WTC11 (cell line): ENCODE results near the gene HAUS8.

ENCODE experiments used
- CREB1 ChIP-seq: sonication (generic); formaldehyde crosslinking; IDR thresholded peaks from 2 replicates; pipeline ENCODE4 v1.8.0; 2023; ENCODE audit warnings: mild to moderate bottlenecking, missing genetic modification reagents
- CREM ChIP-seq: sonication (generic); formaldehyde crosslinking; IDR thresholded peaks from 2 replicates; pipeline ENCODE4 v1.8.1; 2022; ENCODE audit warnings: mild to moderate bottlenecking, missing genetic modification reagents, moderate library complexity
- JUN ChIP-seq: sonication (generic); formaldehyde crosslinking; IDR thresholded peaks from 2 replicates; pipeline ENCODE4 v1.8.0; 2023; ENCODE audit warnings: mild to moderate bottlenecking, missing genetic modification reagents
- MAX ChIP-seq: sonication (generic); formaldehyde crosslinking; IDR thresholded peaks from 2 replicates; pipeline ENCODE4 v1.8.0; 2022; ENCODE audit warnings: mild to moderate bottlenecking, missing genetic modification reagents
- NFE2L1 ChIP-seq: sonication (generic); formaldehyde crosslinking; IDR thresholded peaks from 2 replicates; pipeline ENCODE4 v1.8.1; 2023; ENCODE audit warnings: missing genetic modification reagents
- NFYB ChIP-seq: sonication (generic); formaldehyde crosslinking; conservative IDR thresholded peaks from 2 replicates; pipeline ENCODE4 v1.8.0; 2022; ENCODE audit warnings: low read depth, missing genetic modification reagents
- PREB ChIP-seq: sonication (generic); formaldehyde crosslinking; IDR thresholded peaks from 2 replicates; pipeline ENCODE4 v1.8.1; 2022; ENCODE audit warnings: mild to moderate bottlenecking, missing genetic modification reagents, moderate library complexity, borderline replicate concordance
- TP53 ChIP-seq: sonication (generic); formaldehyde crosslinking; IDR thresholded peaks from 2 replicates; pipeline ENCODE4 v1.8.1; 2023; ENCODE audit warnings: mild to moderate bottlenecking, missing genetic modification reagents
- ZNF512 ChIP-seq: sonication (generic); formaldehyde crosslinking; IDR thresholded peaks from 2 replicates; pipeline ENCODE4 v1.8.1; 2022; ENCODE audit warnings: missing genetic modification reagents, borderline replicate concordance
- TF ChIP-seq, protein P1 (sequence below): fragments of 200-600 bp; IDR thresholded peaks from 2 replicates; pipeline ENCODE4 v1.8.0; 2022; ENCODE audit warnings: antibody characterized with exemption

DNA sequence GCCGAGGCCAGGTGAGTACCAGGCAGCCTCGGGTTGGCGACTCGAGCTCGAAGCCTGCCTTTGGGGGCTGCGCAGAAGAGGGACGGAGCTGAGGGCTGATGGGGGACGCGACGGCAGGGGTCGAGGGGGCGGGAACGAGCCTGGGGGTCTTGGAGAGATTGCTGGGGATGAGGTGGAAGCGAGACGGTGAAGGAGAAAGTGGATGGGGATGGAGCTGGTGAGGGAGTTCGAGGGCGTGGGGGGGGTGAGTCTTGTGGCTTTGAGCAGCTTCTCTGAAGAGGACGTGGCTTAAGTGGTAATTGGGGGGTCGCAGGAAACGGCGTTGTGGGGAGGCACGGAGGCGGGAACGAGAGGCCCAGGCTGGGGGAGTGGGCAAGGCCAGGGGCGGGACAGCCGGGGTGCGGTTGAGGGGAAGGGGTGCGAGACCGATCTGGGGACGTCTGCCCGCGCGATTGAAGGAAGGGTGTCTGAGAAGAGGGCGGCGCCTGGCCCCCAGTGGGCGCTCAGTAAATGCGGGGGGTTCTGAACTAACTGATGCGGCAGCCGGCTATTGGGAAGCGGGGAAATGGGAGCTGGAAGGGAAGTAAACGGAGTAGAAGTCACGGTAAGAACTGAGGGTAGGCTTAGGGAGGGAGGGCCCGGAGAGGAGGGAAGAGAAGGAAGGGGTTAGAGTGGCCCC is 751 bp upstream of the HAUS8 start:
- TF ChIP-seq ZNF512 (no peak), MAX (no peak), CREB1 (CRISPR knock-in tag) (no peak), NFYB (CRISPR knock-in tag) (no peak), JUN (CRISPR knock-in tag) (0 out of 2 replicates have a peak, but pooled peaks have one; percentile 22), NFE2L1 (CRISPR knock-in tag) (no peak), CREM (no peak), PREB (CRISPR knock-in tag) (no peak), TP53 (CRISPR knock-in tag) (no peak)
- TF ChIP-seq, protein P1, sequence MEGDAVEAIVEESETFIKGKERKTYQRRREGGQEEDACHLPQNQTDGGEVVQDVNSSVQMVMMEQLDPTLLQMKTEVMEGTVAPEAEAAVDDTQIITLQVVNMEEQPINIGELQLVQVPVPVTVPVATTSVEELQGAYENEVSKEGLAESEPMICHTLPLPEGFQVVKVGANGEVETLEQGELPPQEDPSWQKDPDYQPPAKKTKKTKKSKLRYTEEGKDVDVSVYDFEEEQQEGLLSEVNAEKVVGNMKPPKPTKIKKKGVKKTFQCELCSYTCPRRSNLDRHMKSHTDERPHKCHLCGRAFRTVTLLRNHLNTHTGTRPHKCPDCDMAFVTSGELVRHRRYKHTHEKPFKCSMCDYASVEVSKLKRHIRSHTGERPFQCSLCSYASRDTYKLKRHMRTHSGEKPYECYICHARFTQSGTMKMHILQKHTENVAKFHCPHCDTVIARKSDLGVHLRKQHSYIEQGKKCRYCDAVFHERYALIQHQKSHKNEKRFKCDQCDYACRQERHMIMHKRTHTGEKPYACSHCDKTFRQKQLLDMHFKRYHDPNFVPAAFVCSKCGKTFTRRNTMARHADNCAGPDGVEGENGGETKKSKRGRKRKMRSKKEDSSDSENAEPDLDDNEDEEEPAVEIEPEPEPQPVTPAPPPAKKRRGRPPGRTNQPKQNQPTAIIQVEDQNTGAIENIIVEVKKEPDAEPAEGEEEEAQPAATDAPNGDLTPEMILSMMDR, result no peak
